Measurements from ENCODE around the gene FMNL2. TPM values are rescaled to one million over a fixed set of nuclear protein-coding genes. Genes with fewer than 3 reads are reported as not detected.

The FMNL2 gene
- total RNA-seq, 1 experiment from 2014 or later, result 28.1 TPM

DNA sequence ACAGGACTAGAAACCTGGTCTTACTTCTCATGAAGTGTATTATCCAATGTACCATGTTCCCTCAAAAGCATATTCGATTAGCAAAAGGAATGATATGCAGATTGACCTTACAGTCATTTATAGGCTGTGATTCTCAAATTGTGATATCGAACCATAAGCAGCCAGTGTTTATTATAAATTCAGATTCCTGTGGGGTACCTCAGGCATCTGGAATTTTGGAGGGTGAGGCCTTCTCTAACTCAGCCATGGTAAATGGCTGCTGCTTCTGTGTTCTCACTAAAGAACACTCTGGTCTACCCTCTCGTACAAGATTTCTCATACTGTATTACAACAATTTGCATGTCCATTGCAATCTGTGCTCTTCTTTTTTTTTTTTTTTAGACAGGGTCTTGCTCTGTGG lies 297.8 kb downstream of the FMNL2 start:
- H3K9me2 ChIP-seq (ENCODE audit: insufficient read depth), result no peaks in the 10 kb centered on the region
- H3K27ac ChIP-seq (ENCODE audit: low read depth, low read length), result no peak overlapping the region
- H3K36me3 ChIP-seq (ENCODE audit: control insufficient read depth in 1 of 2, insufficient read depth in 2 of 2, low read length in 2 of 2), result peaks cover 0 to 13% of the 10 kb centered on the region in 2 experiments; a peak in 2 of 4 replicates
- no peak overlapping the region for H3K9ac ChIP-seq (ENCODE audit: low read length)
- TF ChIP-seq SP1 (IDR thresholded peaks at IDR 0.05; ENCODE audit: low read depth) (no peak), TCF7L2 (IDR thresholded peaks at IDR 0.05; ENCODE audit: borderline replicate concordance, extremely low read depth, insufficient read depth, insufficient read length) (no peak), JUND (IDR thresholded peaks at IDR 0.05) (no peak), EZH2 (IDR thresholded peaks at IDR 0.05) (no peak), ELF1 (IDR thresholded peaks at IDR 0.05; ENCODE audit: borderline replicate concordance, low read depth) (no peak), FOSL1 (IDR thresholded peaks at IDR 0.05; ENCODE audit: low read depth) (no peak), RAD21 (IDR thresholded peaks at IDR 0.05; ENCODE audit: low read depth) (no peak), ZFX (IDR thresholded peaks at IDR 0.05) (no peak)
- TF ChIP-seq, protein P1, sequence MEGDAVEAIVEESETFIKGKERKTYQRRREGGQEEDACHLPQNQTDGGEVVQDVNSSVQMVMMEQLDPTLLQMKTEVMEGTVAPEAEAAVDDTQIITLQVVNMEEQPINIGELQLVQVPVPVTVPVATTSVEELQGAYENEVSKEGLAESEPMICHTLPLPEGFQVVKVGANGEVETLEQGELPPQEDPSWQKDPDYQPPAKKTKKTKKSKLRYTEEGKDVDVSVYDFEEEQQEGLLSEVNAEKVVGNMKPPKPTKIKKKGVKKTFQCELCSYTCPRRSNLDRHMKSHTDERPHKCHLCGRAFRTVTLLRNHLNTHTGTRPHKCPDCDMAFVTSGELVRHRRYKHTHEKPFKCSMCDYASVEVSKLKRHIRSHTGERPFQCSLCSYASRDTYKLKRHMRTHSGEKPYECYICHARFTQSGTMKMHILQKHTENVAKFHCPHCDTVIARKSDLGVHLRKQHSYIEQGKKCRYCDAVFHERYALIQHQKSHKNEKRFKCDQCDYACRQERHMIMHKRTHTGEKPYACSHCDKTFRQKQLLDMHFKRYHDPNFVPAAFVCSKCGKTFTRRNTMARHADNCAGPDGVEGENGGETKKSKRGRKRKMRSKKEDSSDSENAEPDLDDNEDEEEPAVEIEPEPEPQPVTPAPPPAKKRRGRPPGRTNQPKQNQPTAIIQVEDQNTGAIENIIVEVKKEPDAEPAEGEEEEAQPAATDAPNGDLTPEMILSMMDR (IDR thresholded peaks at IDR 0.05 in 2 of 3, conservative IDR thresholded peaks at IDR 0.05 in 1 of 3; ENCODE audit: borderline replicate concordance in 1 of 3, insufficient read depth in 1 of 3, low read depth in 2 of 3, low read length in 2 of 3), result no peak
- no peak overlapping the region for H3K4me3 ChIP-seq (replicated peaks in 1 of 2; ENCODE audit: low read depth in 1 of 2, low read length in 2 of 2)
- no peaks in the 10 kb centered on the region for H3K27me3 ChIP-seq (ENCODE audit: insufficient read depth, low read length)
- POLR2A ChIA-PET, result no interaction called here
- CTCF ChIA-PET, result no interaction called here
- H3K4me2 ChIP-seq (ENCODE audit: low read length), result no peak overlapping the region
- BruUV-seq (replicated peaks), result no TSS peak
- no peaks in the 10 kb centered on the region for H3K9me3 ChIP-seq (ENCODE audit: control insufficient read depth in 1 of 2, insufficient read depth in 1 of 2, low read depth in 1 of 2, low read length in 2 of 2)
- RAD21 ChIA-PET (ENCODE audit: low non-redundant PET in 1 of 2, low total read pairs in 2 of 2, uncharacterized antibody in 2 of 2, unreplicated experiment in 2 of 2), result no interaction called here
- no peak for DNase-seq (ENCODE audit: low read depth, low spot score)
- ATAC-seq, result no peak
- intact Hi-C loops (cut with micrococcal nuclease), result no loop called here
- no peak overlapping the region for H2AFZ ChIP-seq (ENCODE audit: low read depth, low read length, poor library complexity, severe bottlenecking)
- H4K20me1 ChIP-seq (ENCODE audit: insufficient read depth), result no peaks in the 10 kb centered on the region
- H3K79me2 ChIP-seq (ENCODE audit: insufficient read depth, low read length), result no peaks in the 10 kb centered on the region
- no peaks in the 10 kb centered on the region for H3K4me1 ChIP-seq (ENCODE audit: control insufficient read depth in 1 of 2, insufficient read depth in 2 of 2, low read length in 2 of 2)

Data from HCT116 (cell line).